Tongue (tissue), 2 donors: ENCODE data around the gene CRNKL1. TPM values are rescaled to one million over a fixed set of nuclear protein-coding genes. Genes with fewer than 3 reads are reported as not detected.
A peak's percentile ranks its signal among the peaks of the same experiment; 100 is the strongest.

ENCODE experiments used
- DNase-seq: peaks from one replicate; pipeline ENCODE4 v3.0.0-alpha.2; 2015
- total RNA-seq: library from RNA; depleted of rRNA; stranded (reverse); fragments of >200 nt; gene quantifications from one replicate; pipeline ENCODE4 v1.2.3, GENCODE V29; 2014

The CRNKL1 gene
- total RNA-seq, 1 donor from 2014 or later: 41.9 TPM

DNA sequence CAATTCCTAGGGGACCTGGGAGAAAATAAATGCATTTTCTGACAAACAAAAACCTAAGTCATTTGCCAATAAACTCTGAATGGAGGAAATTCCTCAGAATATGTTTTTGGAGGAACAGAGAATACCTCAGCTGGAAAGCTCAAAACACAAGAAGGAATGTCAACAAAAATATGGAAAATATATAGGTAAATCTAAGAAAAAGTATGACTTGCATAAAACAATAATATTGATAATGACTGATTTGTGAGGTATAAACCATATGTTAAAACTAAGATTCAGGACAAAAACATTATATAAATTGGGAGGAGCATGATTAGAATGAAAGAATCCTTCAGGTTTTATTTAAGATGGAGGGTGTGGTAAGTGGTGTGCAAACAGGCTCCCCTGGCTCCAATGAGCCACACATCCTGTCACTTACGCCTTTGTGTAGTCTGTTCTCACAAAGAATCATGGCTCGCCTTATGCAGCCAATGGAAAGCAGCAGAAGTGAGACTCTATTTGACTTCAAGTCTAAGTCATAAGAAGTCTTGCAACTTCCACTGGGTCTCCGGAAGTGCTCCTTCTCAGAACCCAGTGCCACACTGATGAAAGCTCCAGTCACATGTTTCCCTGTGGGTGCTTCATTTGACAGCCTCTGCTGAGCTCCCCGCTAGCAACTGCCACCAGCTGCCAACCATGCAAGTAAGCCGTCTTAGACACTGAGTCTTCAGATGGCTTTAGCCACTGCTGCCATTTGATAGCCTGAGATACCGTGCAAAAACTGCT is 8.2 kb upstream of the CRNKL1 start:
- DNase-seq: peak; percentile 28

DNA sequence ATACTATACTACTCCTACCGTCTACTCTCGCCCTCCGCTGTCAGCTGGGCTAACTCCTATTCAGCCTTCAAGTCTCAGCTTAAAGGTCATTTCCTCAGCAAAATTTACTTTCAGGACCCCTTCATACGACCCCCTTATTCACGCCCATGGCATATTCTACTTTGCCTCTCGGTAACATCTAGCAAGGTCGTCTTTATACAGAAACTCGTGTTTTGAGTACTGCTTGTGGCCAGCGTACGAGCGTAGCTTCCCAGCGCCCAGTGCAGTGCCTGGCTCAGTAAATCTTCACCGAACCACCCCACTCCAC is 546 bp downstream of the CRNKL1 start:
- DNase-seq: no peak

DNA sequence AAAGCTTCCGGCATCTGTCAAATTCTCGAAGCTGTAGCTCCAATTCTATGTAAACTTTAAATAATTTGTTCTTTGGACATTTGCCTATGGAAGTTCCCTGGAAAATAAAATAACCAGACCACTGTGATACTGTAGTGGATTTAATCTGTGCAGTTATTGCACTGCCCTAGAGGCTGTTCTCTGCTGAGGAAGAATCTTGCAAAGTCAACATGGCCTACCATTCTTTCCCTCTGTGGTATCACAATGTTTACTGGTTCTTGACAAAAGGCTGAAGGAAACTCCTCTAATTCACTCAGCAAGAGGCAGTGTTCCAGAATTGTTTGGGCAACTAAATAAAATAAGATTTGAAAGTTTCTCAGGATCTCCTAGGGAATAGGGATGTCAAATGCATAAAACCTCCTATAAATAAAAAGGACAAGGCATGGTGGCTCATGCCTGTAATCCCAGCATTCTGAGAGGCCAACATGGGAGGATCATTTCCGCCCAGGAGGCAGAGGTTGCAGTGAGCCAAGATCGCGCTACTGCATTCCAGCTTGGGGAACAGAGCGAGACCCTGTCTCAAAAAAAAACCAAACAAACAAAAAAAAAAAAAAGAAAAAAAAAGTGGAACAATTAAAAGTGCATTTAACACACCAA is 12.4 kb downstream of the CRNKL1 start:
- DNase-seq: no peak

DNA sequence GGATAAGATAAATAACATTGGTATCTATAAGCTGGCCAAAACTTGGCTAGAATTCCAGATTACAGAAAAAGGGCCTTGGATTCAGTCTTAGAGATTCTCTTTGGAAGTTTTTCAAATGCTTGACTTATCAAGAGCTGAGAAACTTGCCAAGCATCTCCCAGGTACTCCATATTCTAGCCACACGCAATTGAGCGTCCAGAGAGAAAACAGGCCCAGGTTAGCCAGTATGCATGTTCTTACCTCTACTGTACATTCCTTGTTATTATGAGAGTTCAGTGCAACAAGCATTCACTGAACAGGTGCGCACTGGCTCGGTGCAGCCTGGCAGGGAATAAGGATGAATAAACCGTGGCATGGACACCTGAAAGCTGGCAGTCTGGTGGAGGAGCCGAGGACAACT is 13.7 kb downstream of the CRNKL1 start:
- no peak for DNase-seq

DNA sequence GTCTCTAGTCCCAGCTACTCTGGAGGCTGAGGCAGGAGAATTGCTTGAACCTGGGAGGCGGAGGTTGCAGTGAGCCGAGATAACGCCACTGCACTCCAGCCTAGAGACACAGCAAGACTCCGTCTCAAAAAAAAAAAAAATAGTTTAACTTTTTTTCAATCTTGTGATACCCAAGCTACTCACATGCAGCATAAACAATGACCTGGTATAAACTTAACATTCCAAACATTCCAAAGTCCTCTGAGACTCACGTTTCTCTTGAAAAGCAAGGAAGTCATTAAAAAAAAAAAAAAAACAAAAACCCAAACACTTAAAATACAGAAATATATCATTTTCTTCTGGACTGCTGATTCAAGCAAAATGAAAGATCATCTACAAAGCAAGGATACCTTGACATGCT is 14.3 kb downstream of the CRNKL1 start:
- no peak for DNase-seq

DNA sequence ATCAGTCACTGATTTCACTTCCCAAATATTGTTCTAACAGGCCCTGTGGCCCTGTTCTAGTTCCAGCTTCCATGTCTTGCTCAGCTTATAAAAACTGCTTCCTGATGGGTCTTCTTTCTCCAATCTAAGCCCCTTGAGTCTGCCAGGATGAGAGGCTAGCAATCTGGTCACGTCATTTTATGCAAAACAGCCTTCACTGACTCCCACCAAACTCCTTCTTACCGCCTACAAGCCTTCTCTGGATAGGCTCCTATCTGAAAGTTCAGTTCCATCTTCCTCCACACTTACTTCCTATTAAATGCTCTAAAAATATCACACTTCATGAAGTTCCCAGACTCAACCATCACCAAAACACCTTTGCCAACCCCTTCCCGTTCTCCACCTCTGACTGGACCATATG is 15.5 kb downstream of the CRNKL1 start:
- no peak for DNase-seq

DNA sequence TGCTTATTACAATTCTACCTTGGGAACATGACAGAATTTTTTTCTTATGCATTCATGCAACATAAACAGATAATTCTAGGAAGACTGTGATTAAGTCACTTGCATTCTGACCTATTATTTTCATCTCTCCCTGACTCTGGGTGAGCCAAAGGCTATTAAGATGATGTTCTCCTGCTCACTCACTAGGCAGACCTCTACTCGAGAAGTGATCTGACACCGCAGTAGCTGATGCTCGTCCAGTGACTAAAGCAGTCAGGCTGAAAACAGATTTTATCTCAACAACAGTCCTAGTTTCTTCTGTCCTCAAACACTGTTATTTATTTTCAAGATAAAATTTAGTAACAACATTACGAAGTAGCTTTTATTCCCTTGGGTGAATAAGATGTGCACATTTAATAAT is 17.8 kb downstream of the CRNKL1 start:
- no peak for DNase-seq

DNA sequence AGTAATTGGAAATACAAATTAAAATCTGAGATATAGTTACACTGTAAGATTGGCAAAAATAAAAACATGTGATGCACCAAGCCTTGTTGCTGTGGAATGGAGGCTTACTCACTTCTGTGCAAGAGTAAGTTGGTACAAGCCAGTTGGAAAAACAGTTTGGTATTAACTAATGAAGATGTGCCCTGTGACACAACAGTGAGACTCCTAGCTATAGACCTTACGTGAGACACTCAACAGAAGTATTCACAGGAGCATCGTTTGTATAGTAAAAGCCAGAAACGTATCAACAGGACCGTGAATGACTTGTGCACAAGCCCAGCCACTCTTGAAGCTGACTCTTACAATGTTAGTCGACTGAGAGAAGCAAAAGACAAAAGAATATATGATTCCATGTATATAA is 20.5 kb downstream of the CRNKL1 start:
- DNase-seq: no peak

DNA sequence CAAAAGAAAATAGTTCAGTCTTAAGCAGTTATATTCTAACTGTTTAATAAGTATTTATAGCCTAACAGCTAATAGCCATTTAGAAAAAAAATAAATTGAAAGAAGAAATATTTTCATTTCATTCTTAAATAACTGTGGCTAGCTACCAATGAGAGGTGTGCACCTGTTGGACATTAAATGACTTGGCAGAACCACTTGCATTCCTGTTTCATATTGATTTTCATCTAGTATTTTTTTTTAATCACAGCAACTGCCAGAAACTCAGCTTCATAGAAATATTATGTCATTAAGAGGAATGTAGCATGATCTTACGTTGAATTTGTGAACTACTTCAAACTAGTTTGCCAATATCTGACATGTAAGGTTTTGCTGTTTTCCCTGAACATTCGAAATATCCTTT is 25.0 kb downstream of the CRNKL1 start:
- no peak for DNase-seq

DNA sequence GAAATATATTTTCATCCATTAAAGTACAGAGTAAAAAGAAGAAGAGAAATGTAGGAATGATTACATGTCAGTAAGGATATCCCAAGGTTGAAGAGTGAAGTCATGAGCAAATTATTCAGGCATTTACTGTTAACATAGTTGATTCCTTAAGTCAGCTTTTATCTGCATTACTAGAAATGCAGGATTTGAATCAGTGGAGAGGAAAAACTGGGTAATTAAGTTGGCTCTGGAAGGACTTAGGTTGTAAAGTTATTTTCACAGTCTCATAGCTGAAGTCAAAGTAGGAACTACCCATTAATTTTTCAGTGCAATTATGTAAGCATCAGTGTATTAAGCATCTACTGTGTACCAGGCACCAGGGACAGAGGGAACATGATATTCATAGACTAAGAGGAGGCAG is 27.3 kb downstream of the CRNKL1 start:
- no peak for DNase-seq

DNA sequence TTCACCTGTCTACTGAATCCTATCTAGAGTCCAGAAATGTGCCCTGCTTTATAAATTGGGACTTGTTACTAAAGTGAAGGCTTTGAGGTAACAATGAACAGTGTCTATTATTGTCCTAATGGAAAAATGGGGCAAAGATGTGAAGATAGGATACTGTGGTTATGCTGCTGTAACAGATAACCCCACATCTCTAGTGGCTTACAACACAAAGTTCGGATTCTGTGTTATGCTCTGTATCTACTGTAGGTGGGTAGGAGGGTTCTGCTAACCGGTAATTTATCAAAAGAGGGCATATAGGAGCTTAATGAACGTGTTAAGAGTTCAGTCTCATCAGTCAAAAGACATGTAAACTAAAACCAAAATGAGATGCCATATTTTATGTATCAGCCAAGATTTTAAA is 28.9 kb downstream of the CRNKL1 start:
- DNase-seq: no peak

DNA sequence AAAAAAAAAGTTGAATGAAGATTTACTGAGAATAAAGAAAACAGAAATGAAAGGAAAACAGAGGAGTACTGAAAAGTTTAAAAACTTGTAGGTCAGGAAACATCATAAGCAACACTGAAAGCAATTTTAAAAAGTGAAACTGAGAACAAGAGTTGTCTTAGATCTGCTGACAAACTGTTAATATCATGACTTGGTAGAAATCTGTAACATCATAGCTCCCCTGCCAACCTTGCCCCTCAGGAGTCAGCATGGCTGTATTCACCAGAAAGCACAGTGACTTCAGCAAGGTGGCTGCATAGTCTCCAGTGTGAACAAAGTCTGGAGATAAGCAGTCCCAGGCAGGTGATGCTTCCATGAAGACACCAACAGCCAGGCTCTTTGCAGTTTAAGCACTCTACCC is 29.8 kb downstream of the CRNKL1 start:
- DNase-seq: no peak

DNA sequence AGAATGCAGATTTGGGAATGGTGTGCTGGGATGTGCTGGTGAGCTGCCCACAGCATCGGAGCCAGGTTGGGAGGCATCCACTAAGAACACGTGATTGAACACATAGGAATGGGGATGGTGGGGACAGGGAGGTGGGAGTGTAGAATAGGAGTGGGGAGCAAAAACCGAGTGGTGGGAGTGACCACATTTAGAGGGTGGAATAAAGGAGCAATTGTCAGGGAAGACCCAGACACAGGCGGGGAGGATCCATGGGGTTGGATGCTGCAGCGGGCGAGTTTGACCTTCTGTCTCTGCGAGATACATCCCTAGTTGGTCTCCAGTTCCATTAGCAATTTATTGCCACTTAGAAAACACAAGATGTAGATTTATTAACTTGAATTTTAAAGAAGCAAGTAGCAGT is 30.4 kb downstream of the CRNKL1 start:
- no peak for DNase-seq

DNA sequence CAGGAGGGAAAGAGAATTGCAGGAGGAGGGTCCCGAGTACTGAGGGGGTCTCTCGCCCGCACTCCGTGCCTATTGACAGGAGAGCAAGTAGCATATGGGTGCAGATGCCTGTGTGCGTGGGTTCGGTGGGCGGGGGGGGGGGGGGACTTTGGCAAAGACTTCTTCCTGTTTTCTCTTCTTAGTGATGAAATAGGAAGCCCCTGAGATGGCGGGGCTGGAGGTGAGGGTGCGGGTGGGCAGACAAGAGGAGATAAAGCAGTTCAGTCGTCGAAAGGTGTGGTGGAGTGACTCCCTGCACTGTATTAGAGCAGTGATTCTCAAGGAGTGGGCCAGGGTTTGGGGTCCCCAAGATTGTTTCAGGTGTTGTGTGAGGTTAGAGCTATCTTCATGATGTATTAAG is 31.4 kb downstream of the CRNKL1 start:
- DNase-seq: no peak

DNA sequence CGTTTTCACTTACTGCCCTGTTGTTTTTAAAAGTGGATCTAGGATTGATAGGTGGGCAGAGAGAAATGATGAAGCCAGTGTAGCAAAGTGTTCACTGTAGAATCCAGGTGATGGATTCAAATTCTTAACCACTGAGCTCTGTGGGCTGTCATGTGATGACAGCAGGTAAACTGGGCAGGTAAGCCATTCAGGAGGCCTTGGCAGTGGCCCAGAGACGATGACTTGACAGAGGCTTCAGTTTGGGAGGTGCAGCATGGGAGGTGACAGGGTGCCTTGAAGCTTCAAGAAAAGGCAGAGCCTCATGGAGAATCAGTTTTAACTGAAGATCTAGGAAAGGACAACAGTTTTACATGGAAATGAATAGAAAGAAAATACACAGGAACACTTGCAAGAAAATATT is 33.1 kb downstream of the CRNKL1 start:
- DNase-seq: no peak

DNA sequence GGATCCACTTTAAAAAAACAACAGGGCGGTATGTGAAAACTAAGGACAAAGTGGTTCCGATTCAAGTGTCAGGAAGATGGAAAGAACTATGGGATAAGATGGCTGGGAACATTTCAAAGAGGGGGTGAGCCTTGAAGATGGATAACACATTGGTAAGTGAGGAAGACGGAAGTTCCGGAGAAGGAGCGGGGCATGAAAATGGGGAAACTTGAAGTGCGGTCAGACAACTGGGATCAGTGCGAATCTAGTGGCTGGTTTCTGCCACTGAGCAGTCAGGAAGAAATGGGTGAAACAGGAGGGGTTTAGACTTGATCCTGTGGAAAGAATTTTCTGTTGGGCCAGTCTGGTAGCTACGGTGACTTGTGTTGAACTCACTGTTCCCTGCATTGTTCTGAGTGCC is 33.9 kb downstream of the CRNKL1 start:
- no peak for DNase-seq

DNA sequence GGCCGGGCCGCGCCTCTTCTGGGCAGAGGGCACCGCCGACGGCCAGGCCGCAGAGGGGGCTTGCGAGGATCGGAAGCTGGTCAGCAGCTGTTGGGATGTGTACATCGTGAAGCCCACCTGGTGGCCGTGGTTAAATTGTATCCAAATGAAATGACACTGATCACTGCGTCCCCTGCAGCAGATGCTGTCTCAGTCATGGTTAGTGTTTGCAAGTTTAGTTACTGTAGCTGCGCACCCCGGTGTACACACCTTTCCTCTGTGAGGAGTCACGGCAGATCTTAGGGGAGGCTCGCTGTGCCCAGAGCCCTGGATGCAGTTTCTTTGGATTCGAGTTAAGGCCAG is 34.5 kb downstream of the CRNKL1 start:
- DNase-seq: no peak

DNA sequence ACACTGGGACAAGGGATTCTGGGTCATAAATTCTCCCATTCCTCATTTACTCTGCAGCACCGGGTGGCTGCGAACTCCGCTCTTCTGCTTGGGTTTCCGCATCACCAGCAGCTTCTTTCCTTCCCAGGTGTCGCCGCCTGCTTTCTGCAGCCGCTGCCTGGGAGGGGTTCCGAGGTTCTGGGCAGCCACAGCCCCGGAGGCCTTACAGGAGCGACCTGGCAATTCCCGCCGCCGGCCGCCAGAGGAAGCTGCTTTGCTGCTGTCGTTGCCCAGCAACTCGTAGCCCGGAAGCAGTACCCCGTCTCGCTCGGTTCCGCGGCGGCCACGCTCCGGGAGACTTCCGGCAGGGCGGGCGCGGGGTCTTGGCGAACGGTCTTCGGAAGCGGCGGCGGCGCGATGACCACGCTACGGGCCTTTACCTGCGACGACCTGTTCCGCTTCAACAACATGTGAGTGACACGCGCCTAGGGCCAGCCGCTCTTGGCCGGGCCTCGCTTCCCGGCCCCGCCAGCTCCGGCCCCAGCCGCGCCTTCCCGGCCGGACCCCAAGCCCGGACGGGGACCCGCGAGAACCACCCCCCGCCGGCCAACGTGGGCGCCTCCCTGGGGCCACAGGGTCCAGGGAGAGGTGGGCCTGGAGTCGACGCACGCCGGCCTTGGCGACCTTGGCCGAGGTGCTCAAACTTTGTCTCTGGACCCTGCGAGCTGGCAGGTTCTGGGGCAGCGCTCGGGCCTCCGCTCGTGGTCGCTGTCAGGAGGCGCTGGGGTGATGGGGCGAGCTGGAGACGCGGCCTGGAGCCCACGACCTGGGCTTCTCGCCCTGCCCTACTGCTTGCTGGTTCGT is 35.0 kb downstream of the CRNKL1 start, which contains the start of gene NAA20:
NAA20 (plus strand) TSS at position 362 of the 843 bp plus-strand sequence; CDS start at position 397, 35 bp downstream.
- peak; percentile 96 for DNase-seq

DNA sequence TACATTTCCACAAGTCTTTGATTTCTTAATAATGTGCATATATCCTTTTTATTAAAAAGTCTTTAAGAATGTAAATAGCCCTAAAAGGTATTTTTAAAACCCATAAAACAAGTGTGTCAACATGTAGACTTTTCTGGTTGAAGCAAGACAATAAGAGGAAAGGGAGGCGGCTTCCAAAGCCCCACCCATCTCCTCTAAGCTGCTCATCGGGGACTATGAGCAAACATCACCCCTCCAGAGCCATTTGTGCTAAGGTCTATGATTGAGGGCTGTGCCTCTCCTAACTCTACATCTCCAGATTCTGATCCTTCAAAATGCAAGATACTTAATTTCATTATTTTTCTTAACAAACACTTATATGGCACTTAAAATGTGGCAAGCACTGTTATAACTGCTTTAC is 37.6 kb downstream of the CRNKL1 start:
- DNase-seq: no peak

DNA sequence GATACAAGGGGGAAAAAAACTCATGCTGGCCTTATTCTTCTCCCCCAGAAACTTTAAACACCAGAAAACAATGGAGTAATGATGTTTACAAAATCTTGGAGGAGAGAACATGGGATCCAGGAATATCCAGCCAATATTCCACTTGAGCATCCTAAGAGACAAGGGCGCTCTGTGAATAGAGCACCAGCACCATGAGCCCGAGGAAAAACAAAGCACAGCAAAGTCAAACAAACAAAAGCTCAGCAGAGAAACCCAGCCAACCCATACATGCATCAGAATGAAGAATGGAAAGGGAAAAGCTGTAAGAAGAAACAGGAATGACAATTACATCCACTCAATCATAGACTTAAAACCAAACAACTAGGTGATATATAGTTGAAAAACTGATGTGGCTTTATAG is 39.7 kb downstream of the CRNKL1 start:
- no peak for DNase-seq

DNA sequence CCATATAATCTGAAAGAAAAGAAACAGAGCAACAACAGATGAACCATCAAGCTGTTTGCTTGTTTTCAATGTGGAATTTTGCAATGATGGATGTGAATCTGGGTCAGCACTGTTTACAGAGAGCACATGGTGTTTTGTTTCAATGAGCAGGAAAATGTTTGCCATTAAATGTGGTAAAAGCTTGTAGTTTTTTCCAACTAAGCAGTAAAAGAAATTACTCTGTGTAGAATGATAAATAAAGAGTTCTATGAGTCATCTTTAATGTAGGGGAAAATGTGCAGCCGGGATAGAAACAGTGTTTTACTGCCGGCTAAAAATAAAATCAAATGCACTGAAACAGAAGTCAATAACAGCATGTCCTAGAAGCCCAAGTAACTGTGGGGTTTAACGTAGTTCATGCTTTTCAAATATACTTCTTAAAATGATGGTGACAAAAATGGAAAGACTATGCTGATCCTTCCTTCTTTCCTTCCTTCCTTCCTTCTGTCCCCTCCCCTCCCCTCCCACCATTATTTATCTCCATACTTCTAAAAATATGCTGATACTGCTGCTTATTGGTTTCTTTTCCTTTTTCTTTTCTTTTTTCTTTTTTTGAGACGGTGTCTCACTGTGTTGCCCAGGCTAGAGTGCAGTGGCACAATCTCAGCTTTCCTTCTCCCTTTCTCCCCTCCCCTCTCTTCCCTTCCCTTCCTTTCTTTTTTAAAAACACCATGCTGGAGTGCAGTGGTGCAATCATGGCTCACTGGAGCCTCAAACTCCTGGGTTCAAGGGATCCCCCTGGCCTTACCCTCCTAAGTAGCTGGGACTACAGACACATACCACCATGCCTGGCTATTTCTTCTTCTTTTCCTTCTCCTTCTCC is 41.4 kb downstream of the CRNKL1 start:
- no peak for DNase-seq

DNA sequence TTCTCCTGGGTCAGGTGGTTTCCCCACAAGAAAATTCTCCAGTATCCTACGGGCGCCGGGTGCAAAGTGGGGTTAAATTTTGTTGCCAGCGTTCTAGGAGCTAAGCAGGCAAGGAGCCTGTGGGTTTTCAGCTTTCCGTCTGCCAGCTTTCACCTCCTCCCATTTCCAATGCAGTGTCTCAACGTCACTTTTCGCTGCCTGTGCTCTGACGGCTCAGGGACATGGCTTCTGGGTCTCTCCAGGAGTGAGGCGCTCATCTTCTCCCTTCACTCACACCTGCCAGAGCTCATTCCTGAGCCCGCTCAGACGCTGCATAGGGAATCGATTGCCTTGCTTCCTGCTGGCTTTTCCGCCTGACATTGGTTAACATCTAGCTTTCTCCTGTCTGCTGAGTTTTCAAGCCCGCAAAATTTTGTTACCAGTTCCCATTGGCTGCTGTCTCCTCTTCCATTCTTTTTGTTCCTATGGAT is 42.4 kb downstream of the CRNKL1 start:
- DNase-seq: no peak
